ENCODE measurements around the gene FARP1. TPM values are rescaled to one million over a fixed set of nuclear protein-coding genes. Genes with fewer than 3 reads are reported as not detected.

The FARP1 gene
- total and polyA plus RNA-seq, 10 of the 15 experiments (the other 5 are each of a cell fraction or from before 2014, with no cell fraction given), result 0.17 to 6.9 (median 0.68) TPM

DNA sequence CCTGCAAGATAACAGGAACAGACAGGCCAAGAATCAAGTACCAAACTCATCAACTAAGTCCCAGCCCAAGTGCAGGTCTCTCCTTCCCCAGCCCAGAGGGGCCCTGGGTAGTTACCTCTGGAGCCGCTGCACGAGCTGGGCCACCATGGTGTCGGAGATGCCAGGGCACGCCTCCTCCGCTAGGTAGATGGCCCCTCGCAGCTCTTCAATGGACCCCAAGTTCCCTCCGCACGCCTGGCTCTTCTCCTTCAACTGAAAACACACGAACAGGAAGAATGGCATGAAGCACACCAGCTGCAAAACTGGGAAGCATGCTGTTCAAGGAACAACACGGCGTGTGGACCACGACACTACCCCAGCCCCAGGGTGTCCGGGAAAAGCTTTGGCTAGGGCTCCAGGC is 314.2 kb downstream of the FARP1 start (continued):
- no peak for TF ChIP-seq YBX1 (IDR thresholded peaks at IDR 0.05)
- no peak for TF ChIP-seq NFYA (IDR thresholded peaks at IDR 0.05; ENCODE audit: borderline replicate concordance, low read depth, low read length)
- TF ChIP-seq, protein P1, sequence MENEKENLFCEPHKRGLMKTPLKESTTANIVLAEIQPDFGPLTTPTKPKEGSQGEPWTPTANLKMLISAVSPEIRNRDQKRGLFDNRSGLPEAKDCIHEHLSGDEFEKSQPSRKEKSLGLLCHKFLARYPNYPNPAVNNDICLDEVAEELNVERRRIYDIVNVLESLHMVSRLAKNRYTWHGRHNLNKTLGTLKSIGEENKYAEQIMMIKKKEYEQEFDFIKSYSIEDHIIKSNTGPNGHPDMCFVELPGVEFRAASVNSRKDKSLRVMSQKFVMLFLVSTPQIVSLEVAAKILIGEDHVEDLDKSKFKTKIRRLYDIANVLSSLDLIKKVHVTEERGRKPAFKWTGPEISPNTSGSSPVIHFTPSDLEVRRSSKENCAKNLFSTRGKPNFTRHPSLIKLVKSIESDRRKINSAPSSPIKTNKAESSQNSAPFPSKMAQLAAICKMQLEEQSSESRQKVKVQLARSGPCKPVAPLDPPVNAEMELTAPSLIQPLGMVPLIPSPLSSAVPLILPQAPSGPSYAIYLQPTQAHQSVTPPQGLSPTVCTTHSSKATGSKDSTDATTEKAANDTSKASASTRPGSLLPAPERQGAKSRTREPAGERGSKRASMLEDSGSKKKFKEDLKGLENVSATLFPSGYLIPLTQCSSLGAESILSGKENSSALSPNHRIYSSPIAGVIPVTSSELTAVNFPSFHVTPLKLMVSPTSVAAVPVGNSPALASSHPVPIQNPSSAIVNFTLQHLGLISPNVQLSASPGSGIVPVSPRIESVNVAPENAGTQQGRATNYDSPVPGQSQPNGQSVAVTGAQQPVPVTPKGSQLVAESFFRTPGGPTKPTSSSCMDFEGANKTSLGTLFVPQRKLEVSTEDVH (IDR thresholded peaks at IDR 0.05; ENCODE audit: low read depth, partially characterized antibody), result no peak
- TF ChIP-seq, protein P2, sequence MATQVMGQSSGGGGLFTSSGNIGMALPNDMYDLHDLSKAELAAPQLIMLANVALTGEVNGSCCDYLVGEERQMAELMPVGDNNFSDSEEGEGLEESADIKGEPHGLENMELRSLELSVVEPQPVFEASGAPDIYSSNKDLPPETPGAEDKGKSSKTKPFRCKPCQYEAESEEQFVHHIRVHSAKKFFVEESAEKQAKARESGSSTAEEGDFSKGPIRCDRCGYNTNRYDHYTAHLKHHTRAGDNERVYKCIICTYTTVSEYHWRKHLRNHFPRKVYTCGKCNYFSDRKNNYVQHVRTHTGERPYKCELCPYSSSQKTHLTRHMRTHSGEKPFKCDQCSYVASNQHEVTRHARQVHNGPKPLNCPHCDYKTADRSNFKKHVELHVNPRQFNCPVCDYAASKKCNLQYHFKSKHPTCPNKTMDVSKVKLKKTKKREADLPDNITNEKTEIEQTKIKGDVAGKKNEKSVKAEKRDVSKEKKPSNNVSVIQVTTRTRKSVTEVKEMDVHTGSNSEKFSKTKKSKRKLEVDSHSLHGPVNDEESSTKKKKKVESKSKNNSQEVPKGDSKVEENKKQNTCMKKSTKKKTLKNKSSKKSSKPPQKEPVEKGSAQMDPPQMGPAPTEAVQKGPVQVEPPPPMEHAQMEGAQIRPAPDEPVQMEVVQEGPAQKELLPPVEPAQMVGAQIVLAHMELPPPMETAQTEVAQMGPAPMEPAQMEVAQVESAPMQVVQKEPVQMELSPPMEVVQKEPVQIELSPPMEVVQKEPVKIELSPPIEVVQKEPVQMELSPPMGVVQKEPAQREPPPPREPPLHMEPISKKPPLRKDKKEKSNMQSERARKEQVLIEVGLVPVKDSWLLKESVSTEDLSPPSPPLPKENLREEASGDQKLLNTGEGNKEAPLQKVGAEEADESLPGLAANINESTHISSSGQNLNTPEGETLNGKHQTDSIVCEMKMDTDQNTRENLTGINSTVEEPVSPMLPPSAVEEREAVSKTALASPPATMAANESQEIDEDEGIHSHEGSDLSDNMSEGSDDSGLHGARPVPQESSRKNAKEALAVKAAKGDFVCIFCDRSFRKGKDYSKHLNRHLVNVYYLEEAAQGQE (IDR thresholded peaks at IDR 0.05; ENCODE audit: low read depth, low read length), result no peak
- TF ChIP-seq, protein P3, sequence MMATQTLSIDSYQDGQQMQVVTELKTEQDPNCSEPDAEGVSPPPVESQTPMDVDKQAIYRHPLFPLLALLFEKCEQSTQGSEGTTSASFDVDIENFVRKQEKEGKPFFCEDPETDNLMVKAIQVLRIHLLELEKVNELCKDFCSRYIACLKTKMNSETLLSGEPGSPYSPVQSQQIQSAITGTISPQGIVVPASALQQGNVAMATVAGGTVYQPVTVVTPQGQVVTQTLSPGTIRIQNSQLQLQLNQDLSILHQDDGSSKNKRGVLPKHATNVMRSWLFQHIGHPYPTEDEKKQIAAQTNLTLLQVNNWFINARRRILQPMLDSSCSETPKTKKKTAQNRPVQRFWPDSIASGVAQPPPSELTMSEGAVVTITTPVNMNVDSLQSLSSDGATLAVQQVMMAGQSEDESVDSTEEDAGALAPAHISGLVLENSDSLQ (IDR thresholded peaks at IDR 0.05), result no peak
- TF ChIP-seq, protein P4, sequence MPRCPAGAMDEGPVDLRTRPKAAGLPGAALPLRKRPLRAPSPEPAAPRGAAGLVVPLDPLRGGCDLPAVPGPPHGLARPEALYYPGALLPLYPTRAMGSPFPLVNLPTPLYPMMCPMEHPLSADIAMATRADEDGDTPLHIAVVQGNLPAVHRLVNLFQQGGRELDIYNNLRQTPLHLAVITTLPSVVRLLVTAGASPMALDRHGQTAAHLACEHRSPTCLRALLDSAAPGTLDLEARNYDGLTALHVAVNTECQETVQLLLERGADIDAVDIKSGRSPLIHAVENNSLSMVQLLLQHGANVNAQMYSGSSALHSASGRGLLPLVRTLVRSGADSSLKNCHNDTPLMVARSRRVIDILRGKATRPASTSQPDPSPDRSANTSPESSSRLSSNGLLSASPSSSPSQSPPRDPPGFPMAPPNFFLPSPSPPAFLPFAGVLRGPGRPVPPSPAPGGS (IDR thresholded peaks at IDR 0.05; ENCODE audit: borderline replicate concordance, insufficient read depth, low read depth, low read length, poor library complexity, severe bottlenecking), result no peak
- TF ChIP-seq FOXM1 (IDR thresholded peaks at IDR 0.05; ENCODE audit: low read depth, low read length), result no peak
